SK-N-SH treated with all-trans-retinoic acid at 6 μM for 48 hours (cell line): ENCODE results near the gene NOXO1.

ENCODE experiments used
- ATAC-seq: fragments of 200-7000 bp; cut with Tn5 transposase; 3 replicates; pipeline ENCODE4 v1.9.1; 2020; ENCODE audit warnings: mild to moderate bottlenecking, moderate library complexity
- ARNTL ChIP-seq: fragments of 450-650 bp; formaldehyde crosslinking; IDR thresholded peaks from 2 replicates; pipeline ENCODE4 v1.5.0; 2020; ENCODE audit warnings: low read depth, mild to moderate bottlenecking, moderate library complexity, borderline replicate concordance
- BACH2 ChIP-seq: fragments of 250-450 bp; sonication (Bioruptor Pico); IDR thresholded peaks from 2 replicates; pipeline ENCODE4 v1.9.0; 2021; ENCODE audit warnings: mild to moderate bottlenecking, borderline replicate concordance
- CSDC2 ChIP-seq: fragments of 250-450 bp; sonication (Bioruptor Pico); IDR thresholded peaks from 2 replicates; pipeline ENCODE4 v1.5.0; 2020; ENCODE audit warnings: mild to moderate bottlenecking, moderate library complexity
- CSRNP3 ChIP-seq: fragments of 250-450 bp; sonication (Bioruptor Pico); IDR thresholded peaks from 2 replicates; pipeline ENCODE4 v1.5.1; 2021; ENCODE audit warnings: mild to moderate bottlenecking, moderate library complexity
- ESRRG ChIP-seq: fragments of 250-450 bp; sonication (Bioruptor Pico); IDR thresholded peaks from 2 replicates; pipeline ENCODE4 v1.6.1; 2021; ENCODE audit warnings: mild to moderate bottlenecking
- GLIS3 ChIP-seq: fragments of 250-450 bp; sonication (Bioruptor Pico); IDR thresholded peaks from 2 replicates; pipeline ENCODE4 v1.5.0; 2020; ENCODE audit warnings: mild to moderate bottlenecking, moderate library complexity
- ISL1 ChIP-seq: fragments of 250-450 bp; sonication (Bioruptor Pico); IDR thresholded peaks from 2 replicates; pipeline ENCODE4 v2.1.2; 2022; ENCODE audit warnings: mild to moderate bottlenecking, moderate library complexity
- OSR1 ChIP-seq: fragments of 250-450 bp; sonication (Bioruptor Pico); IDR thresholded peaks from 2 replicates; pipeline ENCODE4 v1.8.0; 2022; ENCODE audit warnings: moderate library complexity, mild to moderate bottlenecking, inconsistent platforms
- POU6F1 ChIP-seq: fragments of 250-450 bp; sonication (Bioruptor Pico); IDR thresholded peaks from 2 replicates; pipeline ENCODE4 v1.8.0; 2021; ENCODE audit warnings: low read depth, mild to moderate bottlenecking, moderate library complexity, borderline replicate concordance
- SNAI2 ChIP-seq: fragments of 250-450 bp; sonication (Bioruptor Pico); IDR thresholded peaks from 2 replicates; pipeline ENCODE4 v1.5.0; 2020; ENCODE audit warnings: mild to moderate bottlenecking, moderate library complexity
- TCF4 ChIP-seq: fragments of 250-450 bp; sonication (Bioruptor Pico); IDR thresholded peaks from 2 replicates; pipeline ENCODE4 v1.8.0; 2021; ENCODE audit warnings: mild to moderate bottlenecking, moderate library complexity, borderline replicate concordance
- TOX ChIP-seq: fragments of 250-450 bp; sonication (Bioruptor Pico); IDR thresholded peaks from 2 replicates; pipeline ENCODE4 v1.8.0; 2021; ENCODE audit warnings: mild to moderate bottlenecking, moderate library complexity, borderline replicate concordance
- TSHZ2 ChIP-seq: fragments of 250-450 bp; sonication (Bioruptor Pico); IDR thresholded peaks from 2 replicates; pipeline ENCODE4 v1.5.0; 2020; ENCODE audit warnings: mild to moderate bottlenecking, moderate library complexity
- ZC3H10 ChIP-seq: fragments of 250-450 bp; sonication (Bioruptor Pico); IDR thresholded peaks from 2 replicates; pipeline ENCODE4 v1.5.1; 2021; ENCODE audit warnings: mild to moderate bottlenecking, moderate library complexity
- ZFP3 ChIP-seq: fragments of 250-450 bp; sonication (Bioruptor Pico); IDR thresholded peaks from 2 replicates; pipeline ENCODE4 v1.5.0; 2020; ENCODE audit warnings: mild to moderate bottlenecking, moderate library complexity
- ZFP30 ChIP-seq: fragments of 450-650 bp; formaldehyde crosslinking; IDR thresholded peaks from 2 replicates; pipeline ENCODE4 v1.5.0; 2022; ENCODE audit warnings: mild to moderate bottlenecking, moderate library complexity
- ZNF565 ChIP-seq: fragments of 450-650 bp; formaldehyde crosslinking; conservative IDR thresholded peaks from 2 replicates; pipeline ENCODE4 v1.5.0; 2020; ENCODE audit warnings: low read depth, mild to moderate bottlenecking, moderate library complexity
- ZNF70 ChIP-seq: fragments of 450-650 bp; formaldehyde crosslinking; IDR thresholded peaks from 2 replicates; pipeline ENCODE4 v1.5.0; 2020; ENCODE audit warnings: mild to moderate bottlenecking, moderate library complexity
- ZNF8 ChIP-seq: fragments of 450-650 bp; formaldehyde crosslinking; IDR thresholded peaks from 2 replicates; pipeline ENCODE4 v1.5.0; 2020; ENCODE audit warnings: mild to moderate bottlenecking, moderate library complexity

The NOXO1 gene

GRCh38 chr16:1946495-1947368 lies 34.5 kb downstream of the NOXO1 start:
- TF ChIP-seq ZNF565 (CRISPR knock-in tag) = no peak
- TF ChIP-seq ARNTL (CRISPR knock-in tag) = no peak
- TF ChIP-seq OSR1 (CRISPR knock-in tag) = no peak
- no peak for TF ChIP-seq ZNF70
- TF ChIP-seq ZFP3 (CRISPR knock-in tag) = no peak
- TF ChIP-seq CSRNP3 (CRISPR knock-in tag) = no peak
- no peak for TF ChIP-seq TCF4 (CRISPR knock-in tag)
- no peak for TF ChIP-seq ZFP30 (CRISPR knock-in tag)
- TF ChIP-seq SNAI2 (CRISPR knock-in tag) = no peak
- no peak for TF ChIP-seq TSHZ2 (CRISPR knock-in tag)
- no peak for TF ChIP-seq TOX
- no peak for TF ChIP-seq ISL1
- TF ChIP-seq BACH2 (CRISPR knock-in tag) = no peak
- ATAC-seq = no peak

- TF ChIP-seq ZFP3 (CRISPR knock-in tag) (no peak), ZFP30 (CRISPR knock-in tag) (no peak), CSDC2 (CRISPR knock-in tag) (no peak), TOX (no peak), OSR1 (CRISPR knock-in tag) (no peak), ZC3H10 (CRISPR knock-in tag) (no peak), ZNF8 (CRISPR knock-in tag) (no peak), GLIS3 (CRISPR knock-in tag) (no peak), ESRRG (no peak), ZNF565 (CRISPR knock-in tag) (no peak), TSHZ2 (CRISPR knock-in tag) (no peak), POU6F1 (CRISPR knock-in tag) (no peak), ISL1 (no peak)
- no peak for ATAC-seq
Observed at GRCh38 chr16:1945559-1946391, 35.5 kb downstream of the NOXO1 start.

GRCh38 chr16:1944612-1945199 lies 36.6 kb downstream of the NOXO1 start:
- ATAC-seq = no peak
- no peak for TF ChIP-seq TSHZ2 (CRISPR knock-in tag)
- TF ChIP-seq ZNF565 (CRISPR knock-in tag) = no peak
- TF ChIP-seq ESRRG = no peak
- no peak for TF ChIP-seq ISL1
- no peak for TF ChIP-seq CSRNP3 (CRISPR knock-in tag)
- no peak for TF ChIP-seq OSR1 (CRISPR knock-in tag)
- no peak for TF ChIP-seq ZC3H10 (CRISPR knock-in tag)
- no peak for TF ChIP-seq ARNTL (CRISPR knock-in tag)
- no peak for TF ChIP-seq TOX
- TF ChIP-seq ZFP3 (CRISPR knock-in tag) = no peak
- TF ChIP-seq, all 23 proteins: peak for 0
